HepG2 (cell line): ENCODE results near the gene RAMAC. TPM values are rescaled to one million over a fixed set of nuclear protein-coding genes. Genes with fewer than 3 reads are reported as not detected.

Experiments
- ATAC-seq: fragments of 200-7000 bp; cut with Tn5 transposase; 3 replicates; pipeline ENCODE4 v1.9.1; 2020; ENCODE audit warnings: mild to moderate bottlenecking, moderate library complexity
- Bru-seq: library from RNA; stranded (reverse); fragments of 400-500 nt; gene quantifications from one replicate; lab custom pipeline; 2021; lab: Mats Ljungman, UMichigan
- BruChase-seq, 2 experiments: library from RNA; stranded (reverse); fragments of 400-500 nt; gene quantifications; one replicate each; lab custom pipeline; 2021; lab: Mats Ljungman, UMichigan
- BruUV-seq: library from RNA; stranded (reverse); fragments of 400-500 nt; replicated peaks from 2 replicates; lab custom pipeline; 2021; lab: Mats Ljungman, UMichigan
- CTCF ChIA-PET: fragments of 300-600 bp; formaldehyde crosslinking; extraction: SDS; loops from one replicate; lab custom pipeline; 2021; ENCODE audit warnings: low total read pairs, inconsistent platforms, low intra/inter-chr PET ratio; lab: Yijun Ruan, JAX
- POLR2A ChIA-PET: fragments of 350-600 bp; sonication (Branson Sonifier 250); formaldehyde crosslinking; loops from one replicate; lab custom pipeline; 2020; ENCODE audit warnings: antibody characterized with exemption, inconsistent platforms; lab: Yijun Ruan, JAX
- DNase-seq: peaks from one replicate; pipeline ENCODE4 v3.0.0-alpha.2; 2015; ENCODE audit warnings: low spot score
- FAIRE-seq: peaks from 3 replicates; lab custom pipeline; 2011; peaks lifted over from hg19 to GRCh38; lab: Jason Lieb, UNC
- H2AFZ ChIP-seq: one replicate; pipeline ENCODE4 v1.6.1; 2011; ENCODE audit warnings: low read length, inconsistent platforms
- H3K27ac ChIP-seq: fragments of 300-600 bp; 3 replicates; pipeline ENCODE4 v1.8.0; 2011; ENCODE audit warnings: mixed run types, mild to moderate bottlenecking, mixed read lengths, low read length, inconsistent platforms; ENCODE audit not compliant: insufficient read depth; ENCODE audit errors: extremely low read length
- H3K27me3 ChIP-seq, 2 experiments: fragments of 200-600 bp in 1 of 2; 2 replicates in 1 of 2; 3 replicates in 1 of 2; pipeline versions ENCODE4 v1.6.0 to v1.8.0; 2011; ENCODE audit warnings: low read length in 2 of 2, mild to moderate bottlenecking in 2 of 2, moderate library complexity in 2 of 2, inconsistent platforms in 1 of 2; ENCODE audit not compliant: insufficient read depth in 2 of 2, control insufficient read depth in 1 of 2
- H3K36me3 ChIP-seq, 2 experiments: fragments of 200-600 bp in 1 of 2; replicated peaks in 1 of 2; 2 replicates in 1 of 2; 3 replicates in 1 of 2; pipeline versions ENCODE4 v1.5.1 to v1.8.0; 2011; ENCODE audit warnings: low read length in 2 of 2, inconsistent platforms in 1 of 2; ENCODE audit not compliant: insufficient read depth in 2 of 2, control insufficient read depth in 1 of 2
- H3K4me1 ChIP-seq: 2 replicates; pipeline ENCODE4 v1.5.1; 2012; ENCODE audit warnings: low read length, inconsistent platforms; ENCODE audit not compliant: insufficient read depth
- H3K4me2 ChIP-seq: 2 replicates; pipeline ENCODE4 v1.6.0; 2011; ENCODE audit warnings: low read depth, low read length, inconsistent platforms
- H3K4me3 ChIP-seq, 3 experiments: fragments of 200-600 bp in 1 of 3; sonication (generic), shearing (Covaris generic) in 1 of 3; replicated peaks in 1 of 3; 2 replicates each; pipeline ENCODE4 v1.5.1; 2011 to 2016; ENCODE audit warnings: low read length in 3 of 3, inconsistent platforms in 2 of 3, low read depth in 2 of 3, mild to moderate bottlenecking in 2 of 3, control low read depth in 1 of 3, mixed read lengths in 1 of 3; ENCODE audit not compliant: insufficient read depth in 1 of 3
- H3K79me2 ChIP-seq: one replicate; pipeline ENCODE4 v1.6.1; 2011; ENCODE audit warnings: low read length, inconsistent platforms; ENCODE audit not compliant: insufficient read depth
- H3K9ac ChIP-seq: 2 replicates; pipeline ENCODE4 v1.6.0; 2011; ENCODE audit warnings: mild to moderate bottlenecking, low read depth, low read length, inconsistent platforms; ENCODE audit not compliant: insufficient read depth
- H3K9me3 ChIP-seq: 2 replicates; pipeline ENCODE4 v1.5.1; 2012; ENCODE audit warnings: mild to moderate bottlenecking, low read length
- H4K20me1 ChIP-seq: 2 replicates; pipeline ENCODE4 v1.6.0; 2011; ENCODE audit warnings: inconsistent platforms, mild to moderate bottlenecking, low read length, moderate library complexity; ENCODE audit not compliant: insufficient read depth
- ATM ChIP-seq: fragments of 450-650 bp; IDR thresholded peaks from 2 replicates; pipeline ENCODE4 v1.7.1; 2017; ENCODE audit warnings: mild to moderate bottlenecking, borderline replicate concordance
- CREM ChIP-seq, 2 experiments: sonication (generic) in 1 of 2; formaldehyde crosslinking in 1 of 2; IDR thresholded peaks; 2 replicates each; pipeline versions ENCODE4 v1.4.0 to v1.6.1; 2016 to 2020; ENCODE audit warnings: antibody characterized with exemption in 1 of 2, mild to moderate bottlenecking in 1 of 2, missing genetic modification reagents in 1 of 2
- ELF1 ChIP-seq: sonication (generic); formaldehyde crosslinking; IDR thresholded peaks from 2 replicates; pipeline ENCODE4 v1.4.0; 2020; ENCODE audit warnings: missing genetic modification reagents
- ETV5 ChIP-seq: IDR thresholded peaks from 2 replicates; pipeline ENCODE4 v1.6.1; 2018; ENCODE audit warnings: missing biosample characterization, missing genetic modification reagents, inconsistent platforms, borderline replicate concordance
- GMEB2 ChIP-seq: IDR thresholded peaks from 2 replicates; pipeline ENCODE4 v1.6.1; 2016; ENCODE audit warnings: missing biosample characterization, missing genetic modification reagents, low read depth
- SMARCC2 ChIP-seq: fragments of 450-650 bp; IDR thresholded peaks from 2 replicates; pipeline ENCODE4 v1.6.1; 2017; ENCODE audit warnings: antibody characterized with exemption, mild to moderate bottlenecking
- SNAI1 ChIP-seq: sonication (generic); formaldehyde crosslinking; IDR thresholded peaks from 2 replicates; pipeline ENCODE4 v1.5.0; 2020; ENCODE audit warnings: mild to moderate bottlenecking, missing genetic modification reagents, borderline replicate concordance
- ZBTB38 ChIP-seq: sonication (generic); formaldehyde crosslinking; IDR thresholded peaks from 2 replicates; pipeline ENCODE4 v1.5.1; 2020; ENCODE audit warnings: mild to moderate bottlenecking, missing genetic modification reagents
- ZNF260 ChIP-seq: sonication (generic); formaldehyde crosslinking; IDR thresholded peaks from 2 replicates; pipeline ENCODE4 v1.4.0; 2020; ENCODE audit warnings: missing genetic modification reagents, low read depth, mild to moderate bottlenecking, borderline replicate concordance
- ZNF761 ChIP-seq: sonication (generic); formaldehyde crosslinking; conservative IDR thresholded peaks from 2 replicates; pipeline ENCODE4 v1.4.0; 2020; ENCODE audit warnings: mild to moderate bottlenecking, missing genetic modification reagents
- ZNF784 ChIP-seq: sonication (generic); formaldehyde crosslinking; IDR thresholded peaks from 2 replicates; pipeline ENCODE4 v1.5.1; 2020; ENCODE audit warnings: missing genetic modification reagents, mild to moderate bottlenecking, borderline replicate concordance
- ZSCAN5A ChIP-seq: sonication (generic); formaldehyde crosslinking; IDR thresholded peaks from 2 replicates; pipeline ENCODE4 v1.8.0; 2022; ENCODE audit warnings: mild to moderate bottlenecking, missing genetic modification reagents, borderline replicate concordance
- WGBS: methylation state at CpG from one replicate; pipeline ENCODE4 v1.1.6; 2017; ENCODE audit warnings: low lambda C conversion rate; 5-methylcytosine and 5-hydroxymethylcytosine counted together
- in situ Hi-C: cut with HindIII; loops from 2 replicates; pipeline ENCODE4 v1.10.0; 2017; ENCODE audit warnings: low pct_unique_long_range_greater_than_20kb; ENCODE audit not compliant: extremely low pct_ligation_motif_present
- intact Hi-C: fragments of 100-400 bp; cut with micrococcal nuclease; formaldehyde crosslinking; loops from one replicate; pipeline ENCODE4 v1.10.0; 2022; ENCODE audit not compliant: unreplicated experiment
- long read RNA-seq, 2 experiments: library from RNA in 1 of 2; library from polyadenylated mRNA in 1 of 2; stranded (forward) in 1 of 2; unstranded in 1 of 2; transcript quantifications; one replicate each; pipeline ENCODE4 v2.0.0, GENCODE V29; 2019 to 2022
- polyA minus RNA-seq, 3 experiments: library from RNA; depleted of rRNA, polyadenylated mRNA; stranded (reverse); fragments of >200 nt; gene quantifications; 2 replicates each; pipeline ENCODE4 v1.2.3, GENCODE V29; 2011; ENCODE audit warnings: low replicate concordance in 1 of 3
- polyA plus RNA-seq, 8 experiments: library from polyadenylated mRNA; depleted of rRNA in 3 of 8; stranded (reverse) in 7 of 8; unstranded in 1 of 8; fragments of >200 nt; fragmentation: Illumina TruSeq in 4 of 8; extraction: Trizol in 4 of 8; gene quantifications; 2 replicates each; pipeline versions ENCODE4 v1.2.1 to v1.2.3, GENCODE V29; 2011 to 2016; ENCODE audit warnings: low read depth in 4 of 8, missing spikeins in 1 of 8, mixed read lengths in 1 of 8; ENCODE audit not compliant: insufficient read depth in 1 of 8
- total RNA-seq, 5 experiments: library from RNA; depleted of rRNA; stranded (reverse); fragments of >200 nt; fragmentation: Illumina TruSeq; extraction: Trizol; gene quantifications; 2 replicates each; pipeline ENCODE4 v1.2.3, GENCODE V29; 2016; ENCODE audit warnings: low read depth in 1 of 5

The RAMAC gene
- 45.9 and 71.7 TPM in 2 replicates for total RNA-seq (2016; rRNA removed; fragmentation: Illumina TruSeq; extraction: Trizol)
- total RNA-seq (2016; cell fraction: cytosol; rRNA removed; fragmentation: Illumina TruSeq; extraction: Trizol; ENCODE audit: low read depth) = 9.0 and 12.2 TPM in 2 replicates
- total RNA-seq (2016; cell fraction: insoluble cytoplasmic fraction; rRNA removed; fragmentation: Illumina TruSeq; extraction: Trizol) = 48.3 and 73.9 TPM in 2 replicates
- 17.5 and 17.8 TPM in 2 replicates for total RNA-seq (2016; cell fraction: membrane; rRNA removed; fragmentation: Illumina TruSeq; extraction: Trizol)
- 16.0 and 16.2 TPM in 2 replicates for total RNA-seq (2016; cell fraction: nucleus; rRNA removed; fragmentation: Illumina TruSeq; extraction: Trizol)
- polyA plus RNA-seq (2011; rRNA removed) = 20.3 and 22.2 TPM in 2 replicates
- 18.3 and 26.0 TPM in 2 replicates for polyA plus RNA-seq (2011; cell fraction: cytosol; rRNA removed)
- polyA plus RNA-seq (2011; cell fraction: nucleus; rRNA removed) = 2.8 and 4.1 TPM in 2 replicates
- 20.3 and 23.8 TPM in 2 replicates for polyA plus RNA-seq (2012)
- polyA plus RNA-seq (2016; cell fraction: cytosol; fragmentation: Illumina TruSeq; extraction: Trizol; ENCODE audit: low read depth) = 7.3 and 8.8 TPM in 2 replicates
- 67.2 and 70.6 TPM in 2 replicates for polyA plus RNA-seq (2016; cell fraction: insoluble cytoplasmic fraction; fragmentation: Illumina TruSeq; extraction: Trizol; ENCODE audit: low read depth)
- polyA plus RNA-seq (2016; cell fraction: membrane; fragmentation: Illumina TruSeq; extraction: Trizol; ENCODE audit: low read depth) = 12.0 and 12.7 TPM in 2 replicates
- polyA plus RNA-seq (2016; cell fraction: nucleus; fragmentation: Illumina TruSeq; extraction: Trizol; ENCODE audit: insufficient read depth, low read depth) = 23.3 and 25.8 TPM in 2 replicates
- 5.7 and 6.7 TPM in 2 replicates for polyA minus RNA-seq (2011; rRNA and poly(A)+ RNA removed; ENCODE audit: low replicate concordance)
- polyA minus RNA-seq (2011; cell fraction: cytosol; rRNA and poly(A)+ RNA removed) = 11.7 and 12.0 TPM in 2 replicates
- 6.4 and 6.8 TPM in 2 replicates for polyA minus RNA-seq (2011; cell fraction: nucleus; rRNA and poly(A)+ RNA removed)
- Bru-seq, nascent RNA = percentile 85 among the genes with signal in this experiment
- percentile 97 among the genes with signal in this experiment for BruChase-seq, experiment 1, labeled RNA remaining after a 6-hour chase
- BruChase-seq, experiment 2, labeled RNA remaining after a 2-hour chase = percentile 97 among the genes with signal in this experiment
- long read RNA-seq, experiment 1, transcript RAMAC-201 (4 exons, 1,568 nt) = major isoform, 63 of 68 reads
- long read RNA-seq, experiment 1, partial matches to known transcripts = 1 of 68 reads
- long read RNA-seq, experiment 1, other reads (novel, unspliced or antisense) = 4 of 68 reads
- long read RNA-seq, experiment 2, transcript RAMAC-201 (4 exons, 1,568 nt) = major isoform, 32 of 44 reads
- long read RNA-seq, experiment 2, partial matches to known transcripts = 0 of 44 reads
- long read RNA-seq, experiment 2, other reads (novel, unspliced or antisense) = 12 of 44 reads

GRCh38 chr15:82985688-82986441 lies at the start of gene RAMAC:
RAMAC (plus strand) TSS chr15:82986210; CDS start chr15:82989019, 2,809 bp downstream.
- peaks cover 30% of the 10 kb centered on the region for H3K4me1 ChIP-seq
- H3K27me3 ChIP-seq = no peaks in the 10 kb centered on the region; a peak in 1 of 5 replicates
- BruUV-seq = TSS peak; percentile 73
- intact Hi-C loops = loop anchor here (5.0 kb wide), 1 partner anchor 129 kb away; no protein-coding TSS in a partner anchor
- peaks cover 16% of the 10 kb centered on the region for H3K79me2 ChIP-seq
- POLR2A ChIA-PET = interaction anchor here (0.6 to 2.1 kb wide), 17 partner anchors 9 to 236 kb away, joined by 3 to 21 read pairs (median 3); partner anchors contain the start of genes BTBD1 and C15orf40
- peak within 1 kb of the TSS; percentile 73 to 94 (median 88) for H3K4me3 ChIP-seq
- peaks cover 0 to 12% of the 10 kb centered on the region in 2 experiments; a peak in 1 of 5 replicates for H3K36me3 ChIP-seq
- in situ Hi-C loops = loop anchor here (10.0 kb wide), 1 partner anchor 131 kb away; no protein-coding TSS in a partner anchor
- H3K4me2 ChIP-seq = peak within 1 kb of the TSS; percentile 86
- 13% methylated on average over 15 of the region's 45 CpGs for WGBS
- H3K9ac ChIP-seq = peak within 1 kb of the TSS; percentile 94
- H2AFZ ChIP-seq = peak within 1 kb of the TSS; percentile 97
- peak; percentile 98 for ATAC-seq
- H3K9me3 ChIP-seq = no peaks in the 10 kb centered on the region
- FAIRE-seq = peak; percentile 99
- CTCF ChIA-PET = no interaction called here
- DNase-seq = peak; percentile 96
- peak within 1 kb of the TSS; percentile 75 for H3K27ac ChIP-seq
- no peaks in the 10 kb centered on the region for H4K20me1 ChIP-seq
- TF ChIP-seq ZSCAN5A (CRISPR knock-in tag) (no peak), ELF1 (CRISPR knock-in tag) (peak; percentile 89), CREM (IDR thresholded peaks at IDR 0.05) (peak; percentile 52; the same call in 1 of the 2 replicates), CREM (CRISPR knock-in tag; IDR thresholded peaks at IDR 0.05) (no peak), GMEB2 (CRISPR knock-in tag) (no peak), SMARCC2 (no peak), ATM (no peak), SNAI1 (CRISPR knock-in tag) (0 out of 2 replicates have a peak, but pooled peaks have one; percentile 50), ZNF761 (CRISPR knock-in tag) (peak; percentile 87), ETV5 (CRISPR knock-in tag) (peak; percentile 78), ZBTB38 (CRISPR knock-in tag) (peak; percentile 91), ZNF784 (CRISPR knock-in tag) (no peak), ZNF260 (CRISPR knock-in tag) (no peak)
